Transverse colon (tissue), 4 donors: ENCODE results near the gene ZC3H18. TPM values are rescaled to one million over a fixed set of nuclear protein-coding genes. Genes with fewer than 3 reads are reported as not detected.

ENCODE experiments used
- DNase-seq: peaks from one replicate; pipeline ENCODE4 v3.0.0-alpha.2; 2019
- H3K27ac ChIP-seq, 4 donors: fragments of 200-600 bp; sonication (generic); 2 replicates each; pipeline ENCODE4 v1.5.1; 2016 to 2018; ENCODE audit warnings: inconsistent platforms in 4 of 4
- H3K27me3 ChIP-seq: fragments of 200-600 bp; sonication (generic); 2 replicates; pipeline ENCODE4 v1.5.1; 2017; ENCODE audit warnings: inconsistent platforms
- H3K36me3 ChIP-seq, 4 donors: fragments of 200-600 bp; sonication (generic); 2 replicates each; pipeline ENCODE4 v1.5.1; 2017 to 2019; ENCODE audit warnings: inconsistent platforms in 4 of 4
- H3K4me1 ChIP-seq, 4 donors: fragments of 200-600 bp; sonication (generic); 2 replicates each; pipeline ENCODE4 v1.5.1; 2017 to 2020; ENCODE audit warnings: inconsistent platforms in 4 of 4
- H3K4me3 ChIP-seq, 4 donors: fragments of 200-600 bp; sonication (generic); 1 replicate in 1 of 4; 2 replicates in 3 of 4; pipeline versions ENCODE4 v1.5.1 to v1.6.1; 2017 to 2019; ENCODE audit warnings: inconsistent platforms in 4 of 4
- H3K9me3 ChIP-seq, 2 donors: fragments of 200-600 bp; sonication (generic); 2 replicates each; pipeline ENCODE4 v1.5.1; 2017 to 2019; ENCODE audit warnings: inconsistent platforms in 2 of 2
- CTCF ChIP-seq, 5 experiments: fragments of 200-600 bp in 3 of 5; fragments of 450-650 bp in 2 of 5; sonication (generic) in 3 of 5; IDR thresholded peaks; 1 replicate in 2 of 5; 2 replicates in 3 of 5; pipeline ENCODE4 v1.5.1; 2016 to 2017; ENCODE audit warnings: antibody characterized with exemption in 5 of 5, inconsistent platforms in 3 of 5, mild to moderate bottlenecking in 2 of 5, moderate library complexity in 1 of 5
- EP300 ChIP-seq: sonication (generic); formaldehyde crosslinking; IDR thresholded peaks from one replicate; pipeline ENCODE4 v1.6.1; 2017; ENCODE audit warnings: antibody characterized with exemption, low read depth
- POLR2A ChIP-seq: fragments of 450-650 bp; IDR thresholded peaks from one replicate; pipeline ENCODE4 v1.6.1; 2016; ENCODE audit warnings: antibody characterized with exemption, mild to moderate bottlenecking, moderate library complexity
- POLR2AphosphoS5 ChIP-seq, 3 donors: sonication (generic); formaldehyde crosslinking; IDR thresholded peaks; one replicate each; pipeline ENCODE4 v1.6.1; 2016; ENCODE audit warnings: antibody characterized with exemption in 3 of 3
- WGBS, 2 donors: methylation state at CpG; one replicate each; pipeline ENCODE4 v1.1.5; 2018; ENCODE audit warnings: low coverage in 1 of 2; 5-methylcytosine and 5-hydroxymethylcytosine counted together
- in situ Hi-C, 4 donors: fragments of 200-750 bp; cut with MboI; loops; one replicate each; pipeline versions ENCODE4 v1.15.0 to v1.15.1; 2017; ENCODE audit warnings: low sequenced_read_pairs in 3 of 4, low pct_ligation_motif_present in 1 of 4, low pct_unique_long_range_greater_than_20kb in 1 of 4
- intact Hi-C: fragments of 100-400 bp; cut with DNase I; formaldehyde crosslinking; loops from one replicate; pipeline ENCODE4 v1.15.1; 2023; ENCODE audit warnings: low total_unique reads
- total RNA-seq, 4 donors: library from RNA; depleted of rRNA; stranded (reverse); fragments of >200 nt; gene quantifications; one replicate each; pipeline ENCODE4 v1.1.0, GENCODE V29; 2016

The ZC3H18 gene
- total RNA-seq, 4 donors from 2014 or later, result 17.9 to 50.5 (median 25.5) TPM

GRCh38 chr16:88669980-88670379, 99.8 kb downstream of the ZC3H18 start:
- in situ Hi-C loops, result no loop called here
- Histone ChIP-seq H3K36me3 (no peaks in the 10 kb centered on the region), H3K27me3 (no peaks in the 10 kb centered on the region), H3K4me3 (no peak overlapping the region), H3K4me1 (no peaks in the 10 kb centered on the region), H3K27ac (no peak overlapping the region), H3K9me3 (no peaks in the 10 kb centered on the region)
- intact Hi-C loops, result no loop called here
- 60 to 86% methylated on average over 1 to 10 of the region's 10 CpGs for WGBS, 2 donors
- DNase-seq, result no peak
- TF ChIP-seq POLR2A, result no peak

- DNase-seq, result no peak
Measured at GRCh38 chr16:88671806-88672205, 101.6 kb downstream of the ZC3H18 start.

GRCh38 chr16:88672776-88673175, 102.6 kb downstream of the ZC3H18 start:
- TF ChIP-seq EP300 (no peak), POLR2AphosphoS5 (IDR thresholded peaks at IDR 0.05) (no peak), CTCF (IDR thresholded peaks at IDR 0.05) (peak in 4 of 5 experiments; percentile 6 to 33 (median 29)), POLR2A (no peak)
- intact Hi-C loops (no loop called here), in situ Hi-C loops (no loop called here)
- Histone ChIP-seq H3K4me1 (no peaks in the 10 kb centered on the region), H3K27me3 (no peaks in the 10 kb centered on the region), H3K27ac (no peak overlapping the region), H3K36me3 (no peaks in the 10 kb centered on the region), H3K9me3 (no peaks in the 10 kb centered on the region), H3K4me3 (no peak overlapping the region)
- 53% methylated on average over 11 of the region's 11 CpGs; no CpG with 5 or more reads in 1 of the 2 donors for WGBS, 2 donors
- DNase-seq, result no peak

More at GRCh38 chr16:88671806-88672205, 101.6 kb downstream of the ZC3H18 start:
- Histone ChIP-seq H3K4me1 (no peaks in the 10 kb centered on the region), H3K27me3 (no peaks in the 10 kb centered on the region), H3K36me3 (no peaks in the 10 kb centered on the region), H3K4me3 (no peak overlapping the region), H3K27ac (no peak overlapping the region), H3K9me3 (no peaks in the 10 kb centered on the region)
- intact Hi-C loops, result no loop called here
- WGBS, 2 donors, result 93% methylated on average over 23 of the region's 23 CpGs; no CpG with 5 or more reads in 1 of the 2 donors
- TF ChIP-seq CTCF (IDR thresholded peaks at IDR 0.05), result no peak
- TF ChIP-seq EP300, result no peak
- TF ChIP-seq POLR2A, result no peak
- no peak for TF ChIP-seq POLR2AphosphoS5 (IDR thresholded peaks at IDR 0.05)
- in situ Hi-C loops, result no loop called here

GRCh38 chr16:88673716-88674379, 103.6 kb downstream of the ZC3H18 start:
- no peak overlapping the region for H3K27ac ChIP-seq
- H3K4me3 ChIP-seq, result no peak overlapping the region
- 60 to 89% methylated on average over 1 to 19 of the region's 19 CpGs for WGBS, 2 donors
- intact Hi-C loops, result no loop called here
- peaks cover 9% of the 10 kb centered on the region for H3K27me3 ChIP-seq
- in situ Hi-C loops, result no loop called here
- no peaks in the 10 kb centered on the region for H3K4me1 ChIP-seq
- no peaks in the 10 kb centered on the region for H3K36me3 ChIP-seq
- TF ChIP-seq EP300 (no peak), POLR2A (no peak)
- no peak for DNase-seq
- H3K9me3 ChIP-seq, result no peaks in the 10 kb centered on the region

GRCh38 chr16:88676502-88677242, 106.5 kb downstream of the ZC3H18 start:
- no peak overlapping the region for H3K4me3 ChIP-seq
- intact Hi-C loops, result no loop called here
- peaks cover 27% of the 10 kb centered on the region for H3K27me3 ChIP-seq
- TF ChIP-seq POLR2AphosphoS5 (IDR thresholded peaks at IDR 0.05) (no peak), EP300 (no peak), POLR2A (no peak), CTCF (IDR thresholded peaks at IDR 0.05) (no peak)
- in situ Hi-C loops, result no loop called here
- no peak for DNase-seq
- peaks cover 0 to 10% (median 3%) of the 10 kb centered on the region in 4 donors for H3K4me1 ChIP-seq
- H3K9me3 ChIP-seq, result no peaks in the 10 kb centered on the region
- H3K27ac ChIP-seq, result no peak overlapping the region
- no peaks in the 10 kb centered on the region for H3K36me3 ChIP-seq
- 85% methylated on average over 20 of the region's 22 CpGs; no CpG with 5 or more reads in 1 of the 2 donors for WGBS, 2 donors
